Fibroblast of skin of scalp (primary cell): ENCODE measurements around the gene SLC28A2.
"Not testable (repeated sequence)": the region's sequence is repeated elsewhere in the genome, so short reads cannot be mapped to it uniquely, and the experiment has no call there.

Source experiments
- DNase-seq: peaks from one replicate; pipeline ENCODE4 v3.0.0-alpha.2; 2013

Gene SLC28A2

GRCh38 chr15:45262906-45263461 lies 10.9 kb downstream of the SLC28A2 start:
- no peak for DNase-seq

GRCh38 chr15:45263854-45264253 lies 11.8 kb downstream of the SLC28A2 start:
- no peak for DNase-seq

GRCh38 chr15:45265506-45265905 lies 13.5 kb downstream of the SLC28A2 start:
- no peak for DNase-seq

- DNase-seq, result no peak
These were observed 16.1 kb downstream of the SLC28A2 start for GRCh38 chr15:45268135-45268534.

- DNase-seq, result no peak
These were observed 22.8 kb downstream of the SLC28A2 start for GRCh38 chr15:45274636-45275380.

- DNase-seq, result peak; percentile 52
These were observed 24.8 kb downstream of the SLC28A2 start for GRCh38 chr15:45276831-45277230.

GRCh38 chr15:45279024-45279698 lies 27.1 kb downstream of the SLC28A2 start:
- peak; percentile 98 for DNase-seq

GRCh38 chr15:45285413-45285812 lies 33.4 kb downstream of the SLC28A2 start:
- DNase-seq, result no peak

- no peak for DNase-seq
These were observed 35.4 kb downstream of the SLC28A2 start for GRCh38 chr15:45287390-45287956.

- no peak for DNase-seq
These were observed 36.9 kb downstream of the SLC28A2 start for GRCh38 chr15:45288947-45289346.

GRCh38 chr15:45291822-45292582 lies 40.0 kb downstream of the SLC28A2 start:
- no peak for DNase-seq

- DNase-seq, result not testable (repeated sequence)
These were observed 41.3 kb downstream of the SLC28A2 start for GRCh38 chr15:45293326-45293725.

GRCh38 chr15:45298964-45299378 lies 46.9 kb downstream of the SLC28A2 start:
- DNase-seq, result not testable (repeated sequence)

- no peak for DNase-seq
These were observed 52.7 kb downstream of the SLC28A2 start for GRCh38 chr15:45304711-45305110.

- no peak for DNase-seq
These were observed 54.1 kb downstream of the SLC28A2 start for GRCh38 chr15:45306105-45306504.

- DNase-seq, result peak; percentile 61
These were observed 55.3 kb downstream of the SLC28A2 start for GRCh38 chr15:45307230-45307924.

GRCh38 chr15:45314117-45314516 lies 62.1 kb downstream of the SLC28A2 start:
- DNase-seq, result not testable (repeated sequence)

- peak; percentile 24 for DNase-seq
These were observed 62.9 kb downstream of the SLC28A2 start for GRCh38 chr15:45314960-45315359.

GRCh38 chr15:45319472-45320214 lies 67.6 kb downstream of the SLC28A2 start:
- no peak for DNase-seq

- no peak for DNase-seq
These were observed 68.7 kb downstream of the SLC28A2 start for GRCh38 chr15:45320581-45321205.

- DNase-seq, result no peak
These were observed 74.2 kb downstream of the SLC28A2 start for GRCh38 chr15:45326280-45326679.
